ENCODE measurements around the gene LGALS1.
"Not testable (repeated sequence)": the region's sequence is repeated elsewhere in the genome, so short reads cannot be mapped to it uniquely, and the experiment has no call there.

Gene LGALS1

DNA sequence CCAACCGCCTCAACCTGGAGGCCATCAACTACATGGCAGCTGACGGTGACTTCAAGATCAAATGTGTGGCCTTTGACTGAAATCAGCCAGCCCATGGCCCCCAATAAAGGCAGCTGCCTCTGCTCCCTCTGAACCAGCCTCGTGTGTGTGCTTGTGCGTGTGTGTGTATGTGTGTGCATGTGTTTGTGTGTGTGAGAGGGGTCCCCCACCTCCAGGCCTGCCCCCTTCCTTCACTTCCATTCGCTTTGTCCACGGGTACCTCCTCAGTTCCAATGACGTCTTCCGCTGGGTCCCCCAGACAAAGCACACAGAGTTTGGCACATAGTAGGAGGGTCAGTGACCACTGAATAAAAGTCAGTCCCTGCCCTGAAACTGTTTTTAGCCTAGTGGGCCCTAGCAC lies 4.2 kb downstream of the LGALS1 start:
- Mint-ChIP-seq H3K4me3 (no peak overlapping the region), H3K27me3 (no peaks in the 10 kb centered on the region)

DNA sequence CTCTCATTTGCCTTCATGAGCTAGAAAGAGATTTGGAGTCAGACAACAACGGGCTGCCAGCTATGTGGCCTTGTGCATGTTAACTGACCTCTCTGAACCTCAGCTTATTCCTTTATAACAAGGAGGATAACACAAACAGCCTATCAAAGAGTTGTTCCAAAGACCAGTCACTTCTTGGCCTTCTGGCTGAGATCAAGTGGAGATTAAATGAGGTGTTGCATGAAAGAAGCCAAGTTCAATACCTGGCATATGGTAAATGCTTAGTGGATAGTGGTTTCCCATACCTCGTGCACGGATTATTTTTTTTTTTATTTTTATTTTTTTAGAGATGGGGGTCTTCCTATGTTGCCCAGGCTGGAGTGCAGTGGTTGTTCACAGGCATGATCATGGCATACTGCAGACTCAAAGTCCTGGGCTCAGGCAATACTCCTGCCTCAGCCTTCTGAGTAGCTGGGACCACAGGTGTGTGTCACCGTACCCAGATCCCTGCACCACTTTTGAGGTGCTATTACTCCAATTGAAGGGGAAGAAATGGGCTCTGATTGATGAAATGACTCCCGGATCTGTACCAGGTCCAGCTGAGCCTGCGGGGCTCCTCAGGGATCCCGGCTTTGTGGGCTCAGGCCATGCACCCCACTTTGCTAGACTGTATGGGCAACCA lies 4.9 kb downstream of the LGALS1 start:
- H3K4me1 Mint-ChIP-seq (ENCODE audit: low read depth) = peaks cover 33% of the 10 kb centered on the region

More for the DNA sequence above, 4.2 kb downstream of the LGALS1 start:
- intact Hi-C loops (cut with micrococcal nuclease) = loop anchor here (5.0 kb wide), 2 partner anchors 37 to 57 kb away; no protein-coding TSS in a partner anchor
- Mint-ChIP-seq H3K36me3 (ENCODE audit: low read depth) (peaks cover 53% of the 10 kb centered on the region), H3K4me1 (ENCODE audit: low read depth) (peaks cover 40% of the 10 kb centered on the region), H3K27ac (peak overlapping the region; percentile 16), H3K9me3 (no peaks in the 10 kb centered on the region)

DNA sequence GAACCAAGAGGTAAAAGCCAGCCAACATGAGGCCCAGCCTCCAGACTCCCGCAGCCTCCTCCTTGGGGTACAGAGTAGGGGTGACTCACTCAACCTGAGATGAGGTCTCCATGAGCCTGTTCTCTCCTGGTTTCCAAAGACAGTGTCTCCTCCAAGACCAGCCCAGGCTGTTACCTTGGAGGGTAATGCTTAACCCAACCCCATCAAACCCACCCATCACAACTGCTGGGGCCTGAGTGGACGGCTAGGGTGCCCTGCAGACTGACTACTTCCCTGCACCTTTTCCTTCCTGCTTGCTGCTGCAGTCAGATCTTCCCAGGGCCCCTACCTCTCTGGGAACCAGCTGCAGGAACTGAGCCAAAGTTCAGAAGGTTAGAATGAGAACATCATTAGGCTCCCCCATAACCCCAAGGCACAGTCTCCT lies 5.6 kb downstream of the LGALS1 start:
- intact Hi-C loops (cut with micrococcal nuclease) = loop anchor here (5.0 kb wide), 2 partner anchors 39 to 59 kb away; no protein-coding TSS in a partner anchor
- Mint-ChIP-seq H3K36me3 (ENCODE audit: low read depth) (peaks cover 42% of the 10 kb centered on the region), H3K4me3 (no peak overlapping the region), H3K27ac (no peak overlapping the region), H3K27me3 (no peaks in the 10 kb centered on the region), H3K9me3 (no peaks in the 10 kb centered on the region), H3K4me1 (ENCODE audit: low read depth) (peaks cover 38% of the 10 kb centered on the region)

More for the DNA sequence above, 4.9 kb downstream of the LGALS1 start:
- peaks cover 49% of the 10 kb centered on the region for H3K36me3 Mint-ChIP-seq (ENCODE audit: low read depth)
- intact Hi-C loops (cut with micrococcal nuclease) = loop anchor here (5.0 kb wide), 2 partner anchors 38 to 58 kb away; no protein-coding TSS in a partner anchor
- no peaks in the 10 kb centered on the region for H3K27me3 Mint-ChIP-seq
- H3K9me3 Mint-ChIP-seq = no peaks in the 10 kb centered on the region
- no peak overlapping the region for H3K4me3 Mint-ChIP-seq
- H3K27ac Mint-ChIP-seq = peak overlapping the region; percentile 16

DNA sequence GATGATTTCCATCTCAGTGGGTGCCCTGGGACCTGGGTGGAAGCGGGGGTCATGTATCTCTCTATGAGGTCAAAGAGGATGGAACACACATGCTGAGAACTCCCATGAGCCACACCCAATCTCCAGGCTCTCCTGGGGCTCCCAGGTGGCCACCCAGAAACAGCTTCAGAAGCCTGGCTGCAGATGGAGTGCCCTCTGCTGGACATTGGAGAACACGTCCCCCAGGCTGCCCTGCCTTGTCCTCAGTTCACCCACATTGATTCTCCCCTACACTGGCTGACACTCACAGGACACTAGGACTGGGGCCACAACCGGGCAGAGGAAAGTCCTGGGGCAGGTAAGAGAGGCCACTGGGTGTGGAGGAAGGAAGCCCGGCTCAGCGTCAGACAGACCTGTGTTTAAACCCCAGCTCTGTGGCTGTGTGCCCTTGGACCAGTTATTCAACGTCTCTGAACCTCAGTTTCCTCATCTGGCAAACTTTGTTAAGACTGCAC lies 6.2 kb downstream of the LGALS1 start:
- Mint-ChIP-seq H3K27ac (no peak overlapping the region), H3K4me3 (no peak overlapping the region), H3K36me3 (ENCODE audit: low read depth) (peaks cover 41% of the 10 kb centered on the region), H3K4me1 (ENCODE audit: low read depth) (peaks cover 38% of the 10 kb centered on the region), H3K27me3 (no peaks in the 10 kb centered on the region), H3K9me3 (no peaks in the 10 kb centered on the region)
- intact Hi-C loops (cut with micrococcal nuclease) = loop anchor here (5.0 kb wide), 2 partner anchors 39 to 59 kb away; no protein-coding TSS in a partner anchor

DNA sequence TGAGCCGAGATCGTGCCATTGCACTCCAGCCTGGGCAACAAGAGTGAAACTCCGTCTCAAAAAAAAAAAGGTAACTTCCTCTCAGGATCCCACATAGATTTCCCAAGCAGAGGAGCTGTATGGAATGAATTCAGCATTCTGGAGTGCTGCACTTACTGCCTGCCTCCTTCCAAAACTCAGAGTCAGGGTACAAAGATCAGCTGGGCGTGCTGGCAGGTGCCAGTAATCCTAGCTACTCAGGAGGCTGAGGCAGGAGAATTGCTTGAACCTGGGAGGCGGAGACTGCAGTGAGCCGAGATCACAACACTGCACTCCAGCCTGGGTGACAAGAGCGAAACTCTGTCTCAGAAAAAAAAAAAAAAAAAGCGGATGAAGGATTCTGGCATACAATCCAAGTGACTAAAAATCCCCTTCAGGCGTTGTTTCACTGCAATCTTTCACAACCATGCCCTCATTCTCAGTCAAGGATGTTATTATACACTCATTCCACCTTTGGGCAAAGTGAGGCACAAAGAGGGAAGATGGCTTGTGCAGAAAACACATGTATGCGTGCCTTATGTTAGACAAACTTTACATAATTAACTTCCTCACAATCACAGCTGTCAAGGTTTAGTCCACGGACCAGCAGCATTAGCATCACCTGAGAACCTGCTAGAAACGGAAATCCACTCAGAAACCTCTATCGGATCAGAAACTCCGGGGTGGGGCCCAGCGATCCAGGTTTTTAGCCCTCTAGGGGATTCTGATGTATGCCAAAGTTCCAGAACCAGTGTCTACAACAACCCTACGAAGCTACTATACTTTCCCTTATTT lies 9.6 kb downstream of the LGALS1 start:
- no peaks in the 10 kb centered on the region for H3K9me3 Mint-ChIP-seq
- H3K4me3 Mint-ChIP-seq = no peak overlapping the region
- peaks cover 44% of the 10 kb centered on the region for H3K4me1 Mint-ChIP-seq (ENCODE audit: low read depth)
- H3K27me3 Mint-ChIP-seq = no peaks in the 10 kb centered on the region
- peaks cover 37% of the 10 kb centered on the region for H3K36me3 Mint-ChIP-seq (ENCODE audit: low read depth)
- H3K27ac Mint-ChIP-seq = no peak overlapping the region
- intact Hi-C loops (cut with micrococcal nuclease) = loop anchor here (5.0 kb wide), 2 partner anchors 43 to 63 kb away; no protein-coding TSS in a partner anchor

DNA sequence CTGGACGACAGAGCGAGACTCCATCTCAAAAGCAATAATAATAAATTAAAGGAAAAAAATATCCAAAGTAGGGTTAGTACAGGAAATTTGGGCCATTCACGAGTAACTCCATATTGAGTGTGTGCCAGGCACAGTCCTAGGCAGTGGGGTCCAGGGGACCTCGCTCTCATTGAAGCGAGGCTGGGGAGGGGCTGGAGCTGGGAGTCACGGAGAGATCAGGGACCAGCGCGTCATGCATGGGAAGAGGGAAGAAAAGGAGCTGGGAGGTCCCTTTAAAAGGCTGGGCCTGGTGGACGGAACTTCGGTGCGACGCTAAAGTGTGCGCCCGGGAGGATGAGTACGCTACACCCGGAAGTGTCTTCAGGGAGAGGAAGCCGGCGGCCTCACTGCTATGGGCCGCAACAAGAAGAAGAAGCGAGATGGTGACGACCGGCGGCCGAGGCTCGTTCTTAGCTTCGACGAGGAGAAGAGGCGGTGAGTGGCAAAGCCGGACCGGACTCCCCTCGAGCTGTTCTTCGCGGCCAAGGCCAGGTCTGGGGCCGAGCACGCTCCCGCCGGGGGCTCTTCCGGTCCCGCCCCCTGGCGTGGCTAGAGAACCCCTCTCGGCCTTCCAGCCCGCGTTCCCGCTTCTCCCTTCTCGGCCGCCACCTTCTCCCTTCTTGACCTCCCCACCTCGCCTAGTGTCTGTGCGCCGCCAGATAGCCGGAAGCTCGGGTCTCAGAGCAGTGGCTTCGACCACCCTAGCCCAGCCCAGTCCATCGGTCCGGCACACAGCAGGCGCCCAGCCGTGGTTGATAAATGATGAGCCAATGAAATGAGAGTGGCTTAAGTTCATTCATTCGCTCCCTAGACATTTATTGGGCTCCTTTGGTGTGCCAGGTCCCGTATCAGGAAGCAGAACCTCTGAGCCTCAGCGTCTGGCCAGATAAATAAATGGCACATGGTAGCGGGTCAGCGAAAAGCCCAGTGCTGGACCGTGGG lies 10.9 kb downstream of the LGALS1 start, which contains the start of gene NOL12:
Gene NOL12, plus strand, starts transcription at position 342 of the 981 bp plus-strand sequence. Its CDS starts 50 bp downstream, at position 392.
- Mint-ChIP-seq H3K27ac (peak within 1 kb of the TSS; percentile 95), H3K4me3 (peak within 1 kb of the TSS; percentile 95), H3K27me3 (no peaks in the 10 kb centered on the region), H3K36me3 (ENCODE audit: low read depth) (peaks cover 48% of the 10 kb centered on the region), H3K9me3 (no peaks in the 10 kb centered on the region), H3K4me1 (ENCODE audit: low read depth) (peaks cover 37% of the 10 kb centered on the region)
- intact Hi-C loops (cut with micrococcal nuclease) = no loop called here

DNA sequence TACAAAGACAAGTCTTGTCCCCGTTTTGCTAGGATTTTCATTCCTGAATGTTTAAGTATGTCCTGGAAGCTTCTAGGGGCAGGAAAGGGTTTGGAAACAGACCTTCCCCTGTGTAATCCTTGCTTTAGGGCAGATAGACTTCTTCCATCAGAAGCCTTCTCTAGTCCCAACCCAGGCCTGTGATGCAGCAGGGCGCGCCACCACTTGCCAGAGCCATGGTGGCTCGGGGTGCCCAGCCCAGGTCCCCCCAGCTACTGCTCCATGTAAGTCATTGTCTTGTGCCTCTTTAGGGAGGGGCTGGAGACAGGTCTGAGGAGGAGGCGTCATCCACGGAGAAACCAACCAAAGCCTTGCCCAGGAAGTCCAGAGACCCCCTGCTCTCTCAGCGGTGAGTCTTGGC lies 15.0 kb downstream of the LGALS1 start:
- H3K36me3 Mint-ChIP-seq (ENCODE audit: low read depth) = peaks cover 89% of the 10 kb centered on the region
- intact Hi-C loops (cut with micrococcal nuclease) = no loop called here

DNA sequence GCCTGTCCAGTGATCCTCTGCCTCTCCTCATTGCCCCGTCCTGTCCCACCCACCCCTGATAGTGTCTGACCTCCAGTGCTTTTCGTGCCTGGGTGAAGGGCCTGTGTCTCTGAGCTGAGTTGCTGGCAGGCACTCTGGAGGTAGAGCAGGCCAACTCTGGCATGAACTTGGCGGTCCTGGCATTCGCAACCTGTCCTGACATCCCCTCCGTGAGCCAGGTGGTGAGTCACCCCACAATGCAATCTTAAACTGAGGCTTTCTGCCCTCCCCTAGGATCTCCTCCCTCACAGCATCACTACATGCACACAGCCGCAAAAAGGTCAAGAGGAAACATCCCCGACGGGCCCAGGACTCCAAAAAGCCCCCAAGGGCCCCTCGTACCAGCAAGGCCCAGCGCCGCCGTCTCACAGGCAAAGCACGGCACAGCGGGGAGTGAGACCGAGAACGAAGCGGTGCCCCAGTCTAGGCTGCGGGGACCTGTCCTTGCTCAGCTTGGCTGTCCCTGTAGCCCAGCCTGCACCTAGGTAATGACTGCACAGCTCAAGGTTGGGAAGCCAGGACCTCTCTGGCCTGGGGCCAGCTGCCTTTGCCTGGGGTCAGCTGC lies 15.6 kb downstream of the LGALS1 start:
- intact Hi-C loops (cut with micrococcal nuclease) = no loop called here
- H3K36me3 Mint-ChIP-seq (ENCODE audit: low read depth) = peaks cover 95% of the 10 kb centered on the region
- H3K27me3 Mint-ChIP-seq = no peaks in the 10 kb centered on the region
- no peaks in the 10 kb centered on the region for H3K9me3 Mint-ChIP-seq
- H3K4me1 Mint-ChIP-seq (ENCODE audit: low read depth) = peaks cover 31% of the 10 kb centered on the region
- no peak overlapping the region for H3K27ac Mint-ChIP-seq
- H3K4me3 Mint-ChIP-seq = no peak overlapping the region

More for the DNA sequence above, 15.0 kb downstream of the LGALS1 start:
- Mint-ChIP-seq H3K27me3 (no peaks in the 10 kb centered on the region), H3K4me3 (no peak overlapping the region), H3K4me1 (ENCODE audit: low read depth) (peaks cover 31% of the 10 kb centered on the region), H3K27ac (no peak overlapping the region), H3K9me3 (no peaks in the 10 kb centered on the region)

DNA sequence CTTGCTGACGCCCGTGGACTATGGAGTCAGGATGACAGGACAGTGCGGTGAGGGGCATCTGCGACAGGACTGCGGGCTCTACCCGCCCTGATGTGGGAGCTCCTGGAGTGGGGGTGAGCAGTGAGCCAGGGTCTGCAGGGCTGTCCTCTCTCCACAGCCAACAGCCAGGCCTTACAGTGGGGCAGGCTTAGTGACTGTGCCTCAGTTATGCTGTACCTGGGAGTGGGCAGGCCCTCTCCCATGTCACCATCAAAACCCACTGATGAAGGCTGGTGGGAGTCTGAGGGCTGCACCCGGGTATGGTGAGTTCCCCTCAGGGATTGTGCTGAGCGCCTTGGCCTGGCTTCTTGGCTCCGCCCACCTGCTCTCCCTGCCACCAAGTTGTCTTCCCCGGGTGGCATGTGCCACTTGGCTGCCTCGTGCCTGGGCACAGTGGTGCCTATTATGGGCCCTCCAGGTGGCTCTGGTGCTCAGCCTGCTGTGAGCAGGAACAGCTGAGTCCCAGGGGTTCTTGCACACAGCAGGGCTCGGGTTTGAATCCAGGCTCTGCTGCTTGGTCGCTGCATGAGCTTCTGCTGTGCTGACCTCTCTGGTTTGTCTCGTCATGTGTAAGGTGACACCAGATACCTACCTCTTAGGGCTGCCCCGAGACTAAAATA lies 17.3 kb downstream of the LGALS1 start:
- Mint-ChIP-seq H3K27me3 (peaks cover 3% of the 10 kb centered on the region), H3K4me3 (no peak overlapping the region), H3K9me3 (no peaks in the 10 kb centered on the region), H3K36me3 (ENCODE audit: low read depth) (peaks cover 84% of the 10 kb centered on the region), H3K27ac (no peak overlapping the region), H3K4me1 (ENCODE audit: low read depth) (peaks cover 28% of the 10 kb centered on the region)
- intact Hi-C loops (cut with micrococcal nuclease) = no loop called here

DNA sequence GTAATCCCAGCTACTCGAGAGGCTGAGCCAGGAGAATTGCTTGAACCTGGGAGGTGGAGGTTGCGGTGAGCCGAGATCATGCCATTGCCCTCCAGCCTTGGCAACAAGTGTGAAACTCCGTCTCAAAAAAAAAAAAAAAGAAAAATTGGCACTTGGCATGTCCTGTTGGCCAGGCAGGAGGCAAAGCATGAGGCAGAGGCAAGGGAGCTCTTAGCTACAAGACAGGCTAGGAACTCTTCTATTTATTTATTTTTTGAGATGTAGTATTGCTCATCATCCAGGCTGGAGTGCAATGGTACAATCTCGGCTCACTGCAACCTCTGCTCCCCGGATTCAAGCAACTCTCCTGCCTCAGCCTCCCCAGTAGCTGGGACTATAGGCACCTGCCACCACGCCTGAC lies 18.7 kb downstream of the LGALS1 start:
- H3K9me3 Mint-ChIP-seq; H3K4me3 Mint-ChIP-seq; intact Hi-C loops (cut with micrococcal nuclease); H3K27me3 Mint-ChIP-seq; H3K27ac Mint-ChIP-seq: not testable (repeated sequence)
- Mint-ChIP-seq H3K4me1 (ENCODE audit: low read depth) (peaks cover 19% of the 10 kb centered on the region), H3K36me3 (ENCODE audit: low read depth) (peaks cover 70% of the 10 kb centered on the region)

DNA sequence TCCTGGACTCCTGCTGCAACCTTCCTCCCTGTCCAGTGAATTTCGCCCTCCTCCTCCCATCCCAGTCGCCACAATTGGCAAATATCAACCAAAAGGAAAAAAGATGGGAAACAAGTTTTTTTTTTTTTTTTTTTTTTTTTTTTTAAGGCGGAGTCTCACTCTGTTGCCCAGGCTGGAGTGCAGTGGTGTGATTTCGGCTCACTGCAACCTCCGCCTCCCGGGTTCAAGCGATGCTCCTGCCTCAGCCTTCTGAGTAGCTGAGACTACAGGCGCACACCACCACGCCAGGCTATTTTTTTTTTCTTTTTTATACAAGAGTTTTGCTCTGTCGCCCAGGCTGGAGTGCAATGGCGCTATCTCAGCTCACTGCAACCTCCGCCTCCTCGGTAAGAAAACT lies 20.8 kb downstream of the LGALS1 start:
- intact Hi-C loops (cut with micrococcal nuclease) = loop anchor here (5.0 kb wide), 1 partner anchor 41 kb away; no protein-coding TSS in a partner anchor
- not testable (repeated sequence) for H3K9me3 Mint-ChIP-seq, H3K27me3 Mint-ChIP-seq, H3K27ac Mint-ChIP-seq
- Mint-ChIP-seq H3K4me3 (peak overlapping the region; percentile 57), H3K4me1 (ENCODE audit: low read depth) (peaks cover 24% of the 10 kb centered on the region), H3K36me3 (ENCODE audit: low read depth) (peaks cover 49% of the 10 kb centered on the region)

DNA sequence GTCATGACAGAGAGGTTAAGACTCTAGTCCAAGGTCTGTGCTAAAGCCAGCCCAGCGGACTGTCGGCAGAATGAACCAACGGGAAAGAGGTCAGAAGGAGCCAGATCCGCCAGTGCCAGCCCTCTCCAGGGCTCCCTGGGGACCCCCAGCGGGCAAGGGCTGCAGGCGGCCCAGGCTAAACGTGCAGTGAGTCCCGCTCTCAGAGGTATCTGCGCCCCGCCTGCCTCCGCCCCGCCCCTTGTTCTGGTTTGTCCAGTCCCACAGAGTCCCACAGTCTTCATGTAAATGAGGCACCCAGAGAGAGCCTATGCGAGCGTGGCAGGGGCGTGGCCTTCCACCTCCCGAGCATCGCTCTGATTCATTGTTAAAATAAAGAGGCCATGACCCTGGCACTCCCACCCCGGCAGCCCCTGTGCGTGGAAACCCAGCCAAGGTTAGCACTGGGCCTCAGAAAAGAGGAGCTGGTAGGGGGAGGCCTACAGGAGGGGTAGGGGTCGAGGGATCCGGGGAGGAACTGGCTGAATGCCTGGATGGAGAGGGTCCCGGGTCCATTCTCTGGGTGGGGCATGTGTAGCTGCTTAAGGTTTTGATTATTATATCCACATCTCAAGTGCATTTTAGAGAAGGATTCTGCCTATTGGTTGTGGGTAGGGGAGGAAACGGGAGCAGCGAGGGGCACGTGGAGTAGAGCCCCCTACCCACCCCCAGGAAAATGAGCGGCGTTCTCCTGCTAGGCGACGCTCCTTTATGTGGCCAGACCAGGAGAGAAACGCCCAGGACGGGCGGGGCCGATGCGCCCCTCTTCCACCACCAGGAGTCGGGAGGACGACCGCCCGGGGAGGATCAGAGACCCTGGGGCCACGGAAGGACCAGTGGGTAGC lies 21.5 kb downstream of the LGALS1 start, which contains the start of gene TRIOBP:
Gene TRIOBP, plus strand, starts transcription at position 392 of the 881 bp plus-strand sequence. CDS start 4,318 bp downstream, outside the sequence.
- Mint-ChIP-seq H3K4me3 (peak within 1 kb of the TSS; percentile 57), H3K27me3 (peaks cover 3% of the 10 kb centered on the region), H3K36me3 (ENCODE audit: low read depth) (peaks cover 43% of the 10 kb centered on the region), H3K27ac (peak within 1 kb of the TSS; percentile 37), H3K9me3 (no peaks in the 10 kb centered on the region), H3K4me1 (ENCODE audit: low read depth) (peaks cover 31% of the 10 kb centered on the region)
- intact Hi-C loops (cut with micrococcal nuclease) = loop anchor here (5.0 kb wide), 1 partner anchor 40 kb away; no protein-coding TSS in a partner anchor
